GM12878 (cell line): ENCODE results near the gene HCN3.

Experiments used
- BRCA1 ChIP-seq: IDR thresholded peaks from 2 replicates; pipeline ENCODE4 v1.6.1; 2011; ENCODE audit warnings: low read depth, low read length, improper control_type of control experiment
- CHD1 ChIP-seq: IDR thresholded peaks from 2 replicates; pipeline ENCODE4 v1.6.1; 2012; ENCODE audit warnings: low read depth, low read length, improper control_type of control experiment
- CTCF ChIP-seq, 3 experiments: IDR thresholded peaks in 2 of 3; conservative IDR thresholded peaks in 1 of 3; 2 replicates each; pipeline ENCODE4 v1.5.1; 2011; ENCODE audit warnings: low read depth in 3 of 3, low read length in 3 of 3, mild to moderate bottlenecking in 3 of 3, control low read depth in 2 of 3, moderate library complexity in 2 of 3, inconsistent platforms in 1 of 3, mixed read lengths in 1 of 3; ENCODE audit not compliant: control insufficient read depth in 2 of 3, insufficient read depth in 1 of 3; ENCODE audit errors: extremely low read depth in 1 of 3
- EZH2 ChIP-seq: IDR thresholded peaks from 2 replicates; pipeline ENCODE4 v1.6.1; 2012; ENCODE audit warnings: low read depth, mild to moderate bottlenecking, control low read depth, inconsistent platforms, low read length, borderline replicate concordance; ENCODE audit not compliant: control insufficient read depth
- GATAD2B ChIP-seq: fragments of 450-650 bp; conservative IDR thresholded peaks from 2 replicates; pipeline ENCODE4 v1.6.1; 2017; ENCODE audit warnings: low read depth, mild to moderate bottlenecking, moderate library complexity
- IKZF1 ChIP-seq: fragments of 450-650 bp; conservative IDR thresholded peaks from 2 replicates; pipeline ENCODE4 v1.6.1; 2017; ENCODE audit warnings: antibody characterized with exemption, mild to moderate bottlenecking
- MAX ChIP-seq: IDR thresholded peaks from 2 replicates; pipeline ENCODE4 v1.6.1; 2012; ENCODE audit warnings: low read depth, low read length, improper control_type of control experiment
- MLLT1 ChIP-seq: fragments of 450-650 bp; IDR thresholded peaks from 2 replicates; pipeline ENCODE4 v1.6.1; 2016; ENCODE audit warnings: mild to moderate bottlenecking
- POLR2A ChIP-seq: IDR thresholded peaks from 2 replicates; pipeline ENCODE4 v1.6.1; 2011; ENCODE audit warnings: low read depth, mild to moderate bottlenecking, low read length
- POLR2AphosphoS2 ChIP-seq: IDR thresholded peaks from 2 replicates; pipeline ENCODE4 v1.6.1; 2011; ENCODE audit warnings: low read depth, mild to moderate bottlenecking, low read length, improper control_type of control experiment, moderate library complexity
- POLR2AphosphoS5 ChIP-seq: IDR thresholded peaks from 2 replicates; pipeline ENCODE4 v1.6.1; 2011; ENCODE audit warnings: mild to moderate bottlenecking, low read length, inconsistent platforms
- RAD21 ChIP-seq: IDR thresholded peaks from 2 replicates; pipeline ENCODE4 v1.6.1; 2011; ENCODE audit warnings: mild to moderate bottlenecking, low read depth, low read length, moderate library complexity; ENCODE audit not compliant: insufficient read depth
- SPI1 ChIP-seq: IDR thresholded peaks from 2 replicates; pipeline ENCODE4 v1.6.1; 2011; ENCODE audit warnings: low read depth, mild to moderate bottlenecking, low read length, moderate library complexity, borderline replicate concordance; ENCODE audit not compliant: insufficient read depth

- TF ChIP-seq CHD1 = no peak
- 0 out of 6 replicates have a peak, but pooled peaks of 1 of the 3 experiments have one; percentile 4 for TF ChIP-seq CTCF (IDR thresholded peaks at IDR 0.05 in 2 of 3, conservative IDR thresholded peaks at IDR 0.05 in 1 of 3; ENCODE audit: control insufficient read depth in 2 of 3, extremely low read depth in 1 of 3, insufficient read depth in 1 of 3, low read depth in 3 of 3, low read length in 3 of 3)
- TF ChIP-seq GATAD2B = 0 out of 2 replicates have a peak, but pooled peaks have one; percentile 62
- peak; percentile 57; the same call in 1 of the 2 replicates for TF ChIP-seq MLLT1
- peak; percentile 89 for TF ChIP-seq POLR2AphosphoS2
- TF ChIP-seq EZH2 = no peak
- peak; percentile 96 for TF ChIP-seq MAX
- TF ChIP-seq BRCA1 = no peak
- TF ChIP-seq POLR2AphosphoS5 = peak; percentile 78; the same call in 1 of the 2 replicates
- TF ChIP-seq IKZF1 = peak; percentile 68
- TF ChIP-seq SPI1 = peak; percentile 39; the same call in 1 of the 2 replicates
- TF ChIP-seq RAD21 = no peak
- peak; percentile 92 for TF ChIP-seq POLR2A
Measured at GRCh38 chr1:155273343-155274245, 3.7 kb upstream of the HCN3 start, which contains the start of gene CLK2.
